Keratinocyte (primary cell): Measurements from ENCODE around the gene GAB2. TPM values are rescaled to one million over a fixed set of nuclear protein-coding genes. Genes with fewer than 3 reads are reported as not detected.

ENCODE experiments used
- DNase-seq: peaks from one replicate; pipeline ENCODE4 v3.0.0-alpha.2; 2011; ENCODE audit warnings: low read depth, missing footprints, low spot score
- FAIRE-seq: peaks from 2 replicates; lab custom pipeline; 2011; peaks lifted over from hg19 to GRCh38; lab: Jason Lieb, UNC
- H2AFZ ChIP-seq: 2 replicates; pipeline ENCODE4 v1.6.0; 2012; ENCODE audit warnings: low read length, control low read depth, inconsistent platforms; ENCODE audit not compliant: control insufficient read depth
- H3K27ac ChIP-seq: 2 replicates; pipeline ENCODE4 v1.5.1; 2011; ENCODE audit warnings: low read length; ENCODE audit not compliant: control insufficient read depth, insufficient read depth
- H3K27me3 ChIP-seq: 3 replicates; pipeline ENCODE4 v1.6.0; 2011; ENCODE audit warnings: low read length; ENCODE audit not compliant: control insufficient read depth, insufficient read depth; ENCODE audit errors: extremely low read depth
- H3K36me3 ChIP-seq, 2 experiments: 2 replicates in 1 of 2; 3 replicates in 1 of 2; pipeline ENCODE4 v1.5.1; 2011; ENCODE audit warnings: low read length in 2 of 2, mild to moderate bottlenecking in 1 of 2; ENCODE audit not compliant: control insufficient read depth in 2 of 2, insufficient read depth in 2 of 2; ENCODE audit errors: extremely low read depth in 1 of 2
- H3K4me1 ChIP-seq: 3 replicates; pipeline ENCODE4 v1.5.1; 2011; ENCODE audit warnings: low read length; ENCODE audit not compliant: control insufficient read depth, insufficient read depth; ENCODE audit errors: extremely low read depth
- H3K4me2 ChIP-seq: 3 replicates; pipeline ENCODE4 v1.6.0; 2011; ENCODE audit warnings: low read depth, low read length; ENCODE audit not compliant: control insufficient read depth, insufficient read depth; ENCODE audit errors: extremely low read depth
- H3K4me3 ChIP-seq, 3 experiments: fragments of 200-600 bp in 1 of 3; sonication (generic) in 1 of 3; 2 replicates in 2 of 3; 3 replicates in 1 of 3; pipeline ENCODE4 v1.5.1; 2011 to 2016; ENCODE audit warnings: low read length in 3 of 3, mild to moderate bottlenecking in 3 of 3, control low read depth in 2 of 3, inconsistent platforms in 1 of 3, low read depth in 1 of 3, mixed read lengths in 1 of 3, mixed run types in 1 of 3, moderate library complexity in 1 of 3; ENCODE audit not compliant: control insufficient read depth in 2 of 3, insufficient read depth in 2 of 3; ENCODE audit errors: extremely low read depth in 1 of 3
- H3K79me2 ChIP-seq: 2 replicates; pipeline ENCODE4 v1.6.0; 2012; ENCODE audit warnings: low read length; ENCODE audit not compliant: control insufficient read depth, insufficient read depth
- H3K9ac ChIP-seq: 3 replicates; pipeline ENCODE4 v1.6.0; 2011; ENCODE audit warnings: low read length; ENCODE audit not compliant: control insufficient read depth, insufficient read depth; ENCODE audit errors: extremely low read depth
- H3K9me1 ChIP-seq: 3 replicates; pipeline ENCODE4 v1.6.0; 2011; ENCODE audit warnings: low read length; ENCODE audit not compliant: control insufficient read depth, insufficient read depth; ENCODE audit errors: extremely low read depth
- H3K9me3 ChIP-seq: 2 replicates; pipeline ENCODE4 v1.5.1; 2012; ENCODE audit warnings: low read depth, low read length; ENCODE audit not compliant: control insufficient read depth
- H4K20me1 ChIP-seq: 3 replicates; pipeline ENCODE4 v1.6.0; 2011; ENCODE audit warnings: low read length; ENCODE audit not compliant: control insufficient read depth, insufficient read depth; ENCODE audit errors: extremely low read depth
- CTCF ChIP-seq, 3 experiments: IDR thresholded peaks in 1 of 3; conservative IDR thresholded peaks in 1 of 3; optimal IDR thresholded peaks in 1 of 3; 2 replicates in 2 of 3; 3 replicates in 1 of 3; pipeline versions ENCODE3 to v1.5.1; 2011; ENCODE audit warnings: low read length in 3 of 3, mild to moderate bottlenecking in 3 of 3, moderate library complexity in 2 of 3, control low read depth in 1 of 3, inconsistent platforms in 1 of 3; ENCODE audit not compliant: insufficient read depth in 2 of 3; ENCODE audit errors: extremely low read depth in 1 of 3
- EZH2 ChIP-seq: IDR thresholded peaks from one replicate; pipeline ENCODE4 v1.6.1; 2012; ENCODE audit warnings: inconsistent platforms, mild to moderate bottlenecking, low read length, moderate library complexity
- dilution Hi-C: fragments of 300-500 bp; cut with MboI; formaldehyde crosslinking; loops from one replicate; pipeline ENCODE4 v1.7.0; 2020; ENCODE audit warnings: low sequenced_read_pairs; ENCODE audit not compliant: extremely low pct_ligation_motif_present
- polyA plus RNA-seq, 5 experiments: library from polyadenylated mRNA; depleted of rRNA in 3 of 5; stranded (reverse) in 3 of 5; stranded (forward) in 1 of 5; unstranded in 1 of 5; fragments of >200 nt; gene quantifications; 1 replicate in 1 of 5; 2 replicates in 3 of 5; 3 replicates in 1 of 5; pipeline versions ENCODE4 v1.2.1 to v1.2.3, GENCODE V29; 2011 to 2012; ENCODE audit warnings: missing spikeins in 2 of 5, low read depth in 1 of 5, low replicate concordance in 1 of 5

Gene GAB2
- polyA plus RNA-seq, 1 donor (not counting 4 experiments of a cell fraction or from before 2014, with no cell fraction given) = 0.68 TPM

- no peak overlapping the region for H3K4me2 ChIP-seq
- no peaks in the 10 kb centered on the region for H3K4me1 ChIP-seq
- no peaks in the 10 kb centered on the region for H4K20me1 ChIP-seq
- H3K36me3 ChIP-seq = no peaks in the 10 kb centered on the region
- DNase-seq = no peak
- H3K79me2 ChIP-seq = no peaks in the 10 kb centered on the region
- no peak for FAIRE-seq
- dilution Hi-C loops = no loop called here
- H3K27me3 ChIP-seq = no peaks in the 10 kb centered on the region
- no peaks in the 10 kb centered on the region for H3K9me1 ChIP-seq
- no peak overlapping the region for H3K27ac ChIP-seq
- H2AFZ ChIP-seq = no peak overlapping the region
- H3K9ac ChIP-seq = no peak overlapping the region
- H3K4me3 ChIP-seq = no peak overlapping the region
- H3K9me3 ChIP-seq = no peaks in the 10 kb centered on the region
- TF ChIP-seq CTCF (optimal IDR thresholded peaks at IDR 0.05 in 1 of 3, IDR thresholded peaks at IDR 0.05 in 1 of 3, conservative IDR thresholded peaks at IDR 0.05 in 1 of 3; ENCODE audit: extremely low read depth in 1 of 3, insufficient read depth in 2 of 3, low read length in 3 of 3) = no peak
- TF ChIP-seq EZH2 = no peak
Measured at GRCh38 chr11:78255919-78256318, 161.7 kb downstream of the GAB2 start.

GRCh38 chr11:78254268-78254667 lies 163.4 kb downstream of the GAB2 start:
- DNase-seq = no peak
- H3K79me2 ChIP-seq = no peaks in the 10 kb centered on the region
- no peaks in the 10 kb centered on the region for H3K9me3 ChIP-seq
- no peak overlapping the region for H3K4me3 ChIP-seq
- H2AFZ ChIP-seq = no peak overlapping the region
- TF ChIP-seq CTCF (optimal IDR thresholded peaks at IDR 0.05 in 1 of 3, IDR thresholded peaks at IDR 0.05 in 1 of 3, conservative IDR thresholded peaks at IDR 0.05 in 1 of 3; ENCODE audit: extremely low read depth in 1 of 3, insufficient read depth in 2 of 3, low read length in 3 of 3) (no peak), EZH2 (no peak)
- no peaks in the 10 kb centered on the region for H3K9me1 ChIP-seq
- no peak for FAIRE-seq
- H3K27me3 ChIP-seq = no peaks in the 10 kb centered on the region
- dilution Hi-C loops = no loop called here
- no peak overlapping the region for H3K9ac ChIP-seq
- no peaks in the 10 kb centered on the region for H3K36me3 ChIP-seq
- no peak overlapping the region for H3K4me2 ChIP-seq
- H3K4me1 ChIP-seq = no peaks in the 10 kb centered on the region
- no peaks in the 10 kb centered on the region for H4K20me1 ChIP-seq
- no peak overlapping the region for H3K27ac ChIP-seq
